Measurements from ENCODE around the gene CATSPER1. TPM values are rescaled to one million over a fixed set of nuclear protein-coding genes. Genes with fewer than 3 reads are reported as not detected.

The CATSPER1 gene
- under 1 TPM in 6 of 10 donors, not detected in 4; 0.10 to 0.26 (median 0.22) TPM for polyA plus RNA-seq (ENCODE audit: insufficient read length in 10 of 10)
- long read RNA-seq, donor 1, result 0 reads
- long read RNA-seq, donor 2, partial matches to known transcripts, result 79 of 93 reads
- long read RNA-seq, donor 2, other reads (novel, unspliced or antisense), result 14 of 93 reads
- long read RNA-seq, donor 3, result 0 reads
- long read RNA-seq, donor 4, result 0 reads
- long read RNA-seq, donor 5, result 0 reads
- long read RNA-seq, donor 6, result 0 reads
- long read RNA-seq, donor 7, result 0 reads
- long read RNA-seq, donor 8, result 0 reads
- long read RNA-seq, donor 9, result 0 reads

- DNase-seq, result no peak
Measured at GRCh38 chr11:66026017-66026529, at the start of gene CATSPER1. TSS of gene CATSPER1 (minus strand) at chr11:66026479. CDS start at chr11:66026379, 100 bp downstream.

GRCh38 chr11:66075273-66075672, 49.0 kb upstream of the CATSPER1 start:
- DNase-seq, result no peak

GRCh38 chr11:66073669-66074068, 47.4 kb upstream of the CATSPER1 start:
- no peak for DNase-seq

GRCh38 chr11:66072518-66072917, 46.2 kb upstream of the CATSPER1 start:
- DNase-seq, result no peak

GRCh38 chr11:66072081-66072480, 45.8 kb upstream of the CATSPER1 start:
- DNase-seq, result no peak

- no peak for DNase-seq
Measured at GRCh38 chr11:66071381-66071801, 45.1 kb upstream of the CATSPER1 start.

- DNase-seq, result peak in 2 of 3 donors; percentile 62 to 75
Measured at GRCh38 chr11:66070604-66071380, 44.5 kb upstream of the CATSPER1 start.

- DNase-seq, result peak; percentile 66 to 89 (median 87)
Measured at GRCh38 chr11:66069715-66070603, 43.7 kb upstream of the CATSPER1 start, which contains the start of gene PACS1. TSS of gene PACS1 (plus strand) at chr11:66070272. CDS start at chr11:66070487, 215 bp downstream.

GRCh38 chr11:66068923-66069714, 42.8 kb upstream of the CATSPER1 start:
- peak in 2 of 3 donors; percentile 37 to 38 for DNase-seq

- peak; percentile 47 to 78 (median 71) for DNase-seq
Measured at GRCh38 chr11:66068154-66068821, 42.0 kb upstream of the CATSPER1 start.

- DNase-seq, result no peak
Measured at GRCh38 chr11:66067640-66068039, 41.4 kb upstream of the CATSPER1 start.

- no peak for DNase-seq
Measured at GRCh38 chr11:66066751-66067150, 40.5 kb upstream of the CATSPER1 start.

GRCh38 chr11:66064571-66064970, 38.3 kb upstream of the CATSPER1 start:
- no peak for DNase-seq

GRCh38 chr11:66063900-66064299, 37.6 kb upstream of the CATSPER1 start:
- no peak for DNase-seq

GRCh38 chr11:66062408-66062807, 36.1 kb upstream of the CATSPER1 start:
- no peak for DNase-seq

- no peak for DNase-seq
Measured at GRCh38 chr11:66061268-66061667, 35.0 kb upstream of the CATSPER1 start.

- DNase-seq, result no peak
Measured at GRCh38 chr11:66059966-66060680, 33.8 kb upstream of the CATSPER1 start.

- no peak for DNase-seq
Measured at GRCh38 chr11:66056501-66056900, 30.2 kb upstream of the CATSPER1 start.

GRCh38 chr11:66055021-66055420, 28.7 kb upstream of the CATSPER1 start:
- DNase-seq, result no peak

GRCh38 chr11:66052664-66052982, 26.3 kb upstream of the CATSPER1 start:
- no peak for DNase-seq

All from muscle of back (tissue), 13 donors.